GM21423 (cell line): ENCODE results near the gene FOXK2.
A peak's percentile ranks its signal among the peaks of the same experiment; 100 is the strongest.
"Not testable (repeated sequence)": the region's sequence is repeated elsewhere in the genome, so short reads cannot be mapped to it uniquely, and the experiment has no call there.

Source experiments
- ATAC-seq: cut with Tn5 transposase; IDR thresholded peaks from one replicate; pipeline ENCODE4 v1.9.1; 2021; ENCODE audit warnings: mild to moderate bottlenecking, moderate library complexity; ENCODE audit not compliant: unreplicated experiment

FOXK2 gene

GRCh38 chr17:82494236-82495055 is 25.1 kb upstream of the FOXK2 start:
- ATAC-seq, result peak; percentile 39

- no peak for ATAC-seq
Measured at GRCh38 chr17:82495844-82496528, 23.5 kb upstream of the FOXK2 start.

- ATAC-seq, result peak; percentile 68
Measured at GRCh38 chr17:82496529-82497434, 22.8 kb upstream of the FOXK2 start.

GRCh38 chr17:82497483-82498405 is 21.8 kb upstream of the FOXK2 start:
- peak; percentile 4 for ATAC-seq

GRCh38 chr17:82502207-82502606 is 17.3 kb upstream of the FOXK2 start:
- no peak for ATAC-seq

- no peak for ATAC-seq
Measured at GRCh38 chr17:82503094-82503727, 16.3 kb upstream of the FOXK2 start.

DNA sequence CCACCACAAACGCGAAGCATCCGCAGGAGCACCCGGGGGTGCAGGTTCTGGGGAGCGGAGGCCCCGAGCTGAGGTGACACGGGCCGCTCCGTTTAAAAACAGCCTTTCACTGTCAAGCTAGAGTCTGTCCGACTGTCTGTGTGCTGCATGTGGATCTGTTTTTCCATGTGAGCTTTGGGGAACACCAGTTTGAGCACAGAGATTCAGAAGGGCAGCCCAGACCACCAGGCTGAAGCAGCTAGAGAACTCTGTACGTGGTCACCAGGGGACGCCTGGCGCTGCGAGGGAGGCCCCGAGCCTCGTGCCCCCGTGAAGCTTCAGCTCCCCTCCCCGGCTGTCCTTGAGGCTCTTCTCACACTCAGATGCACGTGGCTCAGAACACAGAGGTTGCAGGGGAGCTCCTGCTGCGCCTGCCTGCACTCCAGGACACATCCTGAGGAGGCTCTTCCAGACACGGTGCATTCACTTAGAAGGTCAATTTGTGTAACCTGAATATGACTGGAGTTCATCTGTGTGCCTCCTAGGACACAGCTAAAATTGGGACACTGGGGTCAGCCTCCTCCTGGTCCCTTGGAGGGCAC is 15.7 kb upstream of the FOXK2 start:
- ATAC-seq, result no peak

DNA sequence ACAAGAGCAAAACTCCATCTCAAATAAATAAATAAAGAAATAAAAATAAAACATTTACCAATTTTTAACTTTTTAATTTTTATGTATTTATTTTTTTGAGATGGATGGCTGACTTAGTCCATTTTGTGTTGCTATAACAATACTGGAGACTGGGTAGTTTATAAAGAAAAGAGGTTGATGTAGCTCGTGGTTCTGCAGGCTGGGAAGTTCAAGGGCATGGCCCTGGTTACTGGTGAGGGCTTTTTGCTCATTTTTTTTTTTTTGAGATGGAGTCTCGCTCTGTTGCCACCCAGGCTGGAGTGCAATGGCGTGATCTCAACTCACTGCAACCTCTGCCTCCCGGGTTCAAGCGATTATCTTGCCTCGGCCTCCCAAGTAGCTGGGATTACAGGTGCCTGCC is 14.2 kb upstream of the FOXK2 start:
- ATAC-seq, result no peak

GRCh38 chr17:82506402-82506801 is 13.1 kb upstream of the FOXK2 start:
- peak; percentile 88 for ATAC-seq

- no peak for ATAC-seq
Measured at GRCh38 chr17:82507631-82508175, 11.8 kb upstream of the FOXK2 start.

DNA sequence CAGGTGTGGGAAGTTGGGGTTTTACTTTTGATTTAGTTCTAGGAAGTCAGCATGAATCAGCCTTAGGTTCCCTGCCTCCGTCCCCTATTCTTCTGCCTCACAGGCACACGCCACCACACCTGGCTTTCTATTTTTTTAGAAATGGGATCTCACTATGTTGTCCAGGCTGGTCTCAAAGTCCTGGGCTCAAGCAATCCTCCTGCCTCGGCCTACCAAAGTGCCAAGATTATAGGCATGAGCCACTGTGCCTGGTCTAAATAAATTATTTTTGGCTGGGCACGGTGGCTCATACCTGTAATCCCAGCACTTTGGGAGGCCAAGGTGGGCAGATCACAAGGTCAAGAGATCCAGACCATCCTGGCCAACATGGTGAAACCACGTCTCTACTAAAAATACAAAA is 7.9 kb upstream of the FOXK2 start:
- ATAC-seq, result not testable (repeated sequence)

DNA sequence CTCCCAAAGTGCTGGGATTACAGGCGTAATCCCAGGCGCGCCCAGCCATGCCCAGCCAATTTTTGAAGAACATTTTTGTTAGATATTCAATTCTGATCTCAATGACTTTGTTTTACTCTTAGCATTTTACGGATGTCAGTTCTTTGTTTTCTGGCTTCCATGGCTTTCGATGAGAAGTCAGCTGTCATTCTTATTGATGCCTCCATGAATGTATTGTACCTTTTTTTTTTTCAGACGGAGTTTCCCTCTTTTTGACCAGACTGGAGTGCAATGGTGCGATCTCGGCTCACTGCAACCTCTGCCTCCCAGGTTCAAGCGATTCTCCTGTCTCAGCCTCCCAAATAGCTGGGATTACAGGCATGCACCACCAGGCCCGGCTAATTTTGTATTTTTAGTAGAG is 5.7 kb upstream of the FOXK2 start:
- not testable (repeated sequence) for ATAC-seq

DNA sequence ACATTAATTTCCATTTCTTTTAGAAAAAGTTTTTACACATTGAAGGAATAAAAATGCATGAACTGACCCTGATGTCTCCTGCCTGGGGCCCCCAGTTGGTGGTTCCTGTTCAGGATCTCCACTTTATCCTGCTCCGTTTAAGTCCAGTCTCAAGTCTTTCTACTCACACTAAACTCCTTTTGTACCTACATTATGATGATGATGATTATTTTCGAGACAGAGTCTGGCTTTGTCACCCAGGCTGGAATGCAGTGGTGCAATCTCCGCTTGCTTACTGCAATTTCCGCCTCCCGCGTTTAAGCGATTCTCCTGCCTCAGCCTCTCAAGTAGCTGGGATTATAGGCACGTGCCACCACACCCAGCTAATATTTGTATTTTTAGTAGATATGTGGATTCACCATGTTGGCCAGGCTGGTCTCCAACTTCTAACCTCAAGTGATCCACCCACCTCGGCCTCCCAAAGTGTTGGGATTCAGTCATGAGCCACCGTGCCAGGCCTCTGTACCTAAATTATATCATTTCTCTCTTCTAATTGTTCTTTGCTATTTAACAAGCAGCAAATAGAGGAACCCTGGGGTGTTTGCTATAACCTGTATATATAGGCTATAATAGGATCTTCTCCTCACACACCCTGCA is 2.2 kb upstream of the FOXK2 start:
- no peak for ATAC-seq

DNA sequence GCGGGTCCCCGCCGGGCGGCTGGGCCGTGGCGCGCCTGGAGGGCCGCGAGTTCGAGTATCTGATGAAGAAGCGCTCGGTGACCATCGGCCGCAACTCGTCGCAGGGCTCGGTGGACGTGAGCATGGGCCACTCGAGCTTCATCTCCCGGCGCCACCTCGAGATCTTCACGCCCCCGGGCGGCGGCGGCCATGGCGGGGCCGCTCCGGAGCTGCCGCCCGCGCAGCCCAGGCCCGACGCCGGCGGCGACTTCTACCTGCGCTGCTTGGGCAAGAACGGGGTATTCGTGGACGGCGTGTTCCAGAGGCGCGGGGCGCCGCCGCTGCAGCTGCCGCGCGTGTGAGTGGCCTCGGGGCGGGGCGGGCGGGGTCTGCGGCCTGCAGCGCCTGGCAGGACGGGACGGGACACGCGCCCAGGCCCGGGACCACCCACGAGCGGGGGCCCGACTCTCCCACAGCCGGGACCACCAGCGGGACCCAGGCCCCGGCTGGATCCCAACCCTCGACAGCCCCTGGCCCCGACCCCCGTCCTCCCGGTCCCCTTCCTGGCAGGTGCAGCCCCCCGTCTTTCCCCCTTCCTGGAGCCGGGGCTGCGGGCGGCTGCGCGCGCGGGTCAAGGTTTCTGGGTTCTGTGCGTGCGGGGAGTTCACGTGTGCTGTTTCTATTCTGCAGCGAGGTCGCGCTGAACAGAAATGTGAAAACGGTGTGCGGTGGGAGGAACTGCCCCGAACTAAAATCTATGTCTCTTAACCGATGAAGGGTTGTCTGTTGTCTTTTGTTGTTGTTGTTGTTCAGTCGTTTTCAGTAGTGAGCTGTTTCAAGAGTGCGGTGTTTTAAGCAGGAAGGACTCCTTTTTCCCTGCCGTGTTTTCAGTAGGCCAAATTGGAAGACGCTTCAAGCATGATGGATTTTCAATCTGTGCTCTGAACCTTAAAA is 705 bp downstream of the FOXK2 start:
- ATAC-seq, result no peak

GRCh38 chr17:82524540-82524939 is 5.0 kb downstream of the FOXK2 start:
- no peak for ATAC-seq

DNA sequence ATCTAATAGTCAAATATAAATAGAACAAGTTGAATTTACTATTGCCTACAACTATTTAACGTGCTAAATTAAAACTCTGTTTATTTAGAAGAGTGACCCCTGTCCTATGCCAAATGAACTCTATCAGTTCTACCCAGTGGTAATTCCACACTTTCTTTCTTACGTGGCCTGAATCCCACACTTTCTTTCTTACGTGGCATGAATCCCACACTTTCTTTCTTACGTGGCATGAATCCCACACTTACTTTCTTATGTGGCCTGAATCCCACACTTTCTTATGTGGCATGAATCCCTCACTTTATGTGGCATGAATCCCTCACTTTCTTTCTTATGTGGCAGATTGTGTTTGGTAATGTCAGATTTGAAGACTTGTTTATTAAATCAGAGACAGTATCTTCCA is 6.2 kb downstream of the FOXK2 start:
- no peak for ATAC-seq

GRCh38 chr17:82527898-82528297 is 8.4 kb downstream of the FOXK2 start:
- no peak for ATAC-seq
